Thoracic aorta (tissue), 2 donors: ENCODE measurements around the gene OTUB2. TPM values are rescaled to one million over a fixed set of nuclear protein-coding genes. Genes with fewer than 3 reads are reported as not detected.
A peak's percentile ranks its signal among the peaks of the same experiment; 100 is the strongest.

ENCODE experiments used
- ATAC-seq: fragments of 150-250 bp; one replicate; pipeline ENCODE4 v1.8.0; 2017; ENCODE audit warnings: low read depth; ENCODE audit not compliant: insufficient number of reproducible peaks, low FRiP score
- DNase-seq: peaks from one replicate; pipeline ENCODE4 v3.0.0-alpha.2; 2020; ENCODE audit warnings: low spot score
- H3K27ac ChIP-seq, 2 donors: fragments of 200-600 bp; sonication (generic); 1 replicate in 1 of 2; 2 replicates in 1 of 2; pipeline ENCODE4 v1.5.1; 2016; ENCODE audit warnings: mild to moderate bottlenecking in 2 of 2, moderate library complexity in 2 of 2
- H3K27me3 ChIP-seq: fragments of 200-600 bp; sonication (generic); replicated peaks from 2 replicates; pipeline ENCODE4 v1.6.0; 2016; ENCODE audit warnings: mild to moderate bottlenecking; ENCODE audit not compliant: insufficient read depth
- H3K36me3 ChIP-seq: fragments of 200-600 bp; sonication (generic); one replicate; pipeline ENCODE4 v1.5.1; 2016
- H3K4me1 ChIP-seq, 2 donors: fragments of 200-600 bp; sonication (generic); 1 replicate in 1 of 2; 2 replicates in 1 of 2; pipeline versions ENCODE4 v1.5.1 to v1.6.0; 2016; ENCODE audit warnings: low read depth in 2 of 2, mild to moderate bottlenecking in 1 of 2; ENCODE audit not compliant: control insufficient read depth in 1 of 2
- H3K4me3 ChIP-seq: fragments of 200-600 bp; sonication (generic); 2 replicates; pipeline ENCODE4 v1.5.1; 2016; ENCODE audit warnings: mild to moderate bottlenecking
- H3K9me3 ChIP-seq: fragments of 200-600 bp; sonication (generic); 2 replicates; pipeline ENCODE4 v1.5.1; 2016
- CTCF ChIP-seq: fragments of 200-600 bp; sonication (generic); IDR thresholded peaks from one replicate; pipeline ENCODE4 v1.5.1; 2019; ENCODE audit warnings: antibody characterized with exemption
- total RNA-seq, 2 donors: library from RNA; depleted of rRNA; stranded (reverse); fragments of >200 nt; gene quantifications; one replicate each; pipeline versions ENCODE4 v1.1.0 to v1.2.3, GENCODE V29; 2016

OTUB2 gene
- total RNA-seq, 2 donors from 2014 or later = 0.14 to 0.71 TPM

GRCh38 chr14:94001016-94001415 lies 25.1 kb upstream of the OTUB2 start:
- no peaks in the 10 kb centered on the region for H3K9me3 ChIP-seq
- no peak overlapping the region for H3K27ac ChIP-seq
- H3K4me1 ChIP-seq = peaks cover 8 to 27% of the 10 kb centered on the region in 2 donors
- no peaks in the 10 kb centered on the region for H3K27me3 ChIP-seq
- no peak for TF ChIP-seq CTCF
- no peaks in the 10 kb centered on the region for H3K36me3 ChIP-seq
- no peak overlapping the region for H3K4me3 ChIP-seq
- DNase-seq (no peak), ATAC-seq (no peak)

- H3K9me3 ChIP-seq = no peaks in the 10 kb centered on the region
- H3K4me3 ChIP-seq = peak overlapping the region; percentile 19
- TF ChIP-seq CTCF = peak; percentile 95
- H3K27me3 ChIP-seq = no peaks in the 10 kb centered on the region
- DNase-seq (no peak), ATAC-seq (peak; percentile 77)
- H3K4me1 ChIP-seq = peaks cover under 1 to 20% of the 10 kb centered on the region in 2 donors
- no peaks in the 10 kb centered on the region for H3K36me3 ChIP-seq
- H3K27ac ChIP-seq = no peak overlapping the region
Observed at GRCh38 chr14:94001501-94002396, 24.4 kb upstream of the OTUB2 start.

GRCh38 chr14:94003397-94003796 lies 22.7 kb upstream of the OTUB2 start:
- Histone ChIP-seq H3K27ac (no peak overlapping the region), H3K4me1 (peaks cover 0 to 8% of the 10 kb centered on the region in 2 donors), H3K27me3 (no peaks in the 10 kb centered on the region), H3K4me3 (no peak overlapping the region), H3K9me3 (no peaks in the 10 kb centered on the region), H3K36me3 (no peaks in the 10 kb centered on the region)
- no peak for TF ChIP-seq CTCF
- DNase-seq (no peak), ATAC-seq (no peak)

- no peak overlapping the region for H3K27ac ChIP-seq
- no peaks in the 10 kb centered on the region for H3K36me3 ChIP-seq
- no peaks in the 10 kb centered on the region for H3K9me3 ChIP-seq
- ATAC-seq (no peak), DNase-seq (no peak)
- H3K27me3 ChIP-seq = no peaks in the 10 kb centered on the region
- no peak overlapping the region for H3K4me3 ChIP-seq
- no peak for TF ChIP-seq CTCF
- peaks cover 0 to 8% of the 10 kb centered on the region in 2 donors for H3K4me1 ChIP-seq
Observed at GRCh38 chr14:94004015-94004414, 22.1 kb upstream of the OTUB2 start.

- TF ChIP-seq CTCF = peak; percentile 20
- Histone ChIP-seq H3K27me3 (no peaks in the 10 kb centered on the region), H3K36me3 (no peaks in the 10 kb centered on the region), H3K27ac (no peak overlapping the region), H3K9me3 (no peaks in the 10 kb centered on the region), H3K4me1 (peaks cover 0 to 8% of the 10 kb centered on the region in 2 donors), H3K4me3 (no peak overlapping the region)
- no peak for ATAC-seq
- no peak for DNase-seq
Observed at GRCh38 chr14:94005324-94006073, 20.6 kb upstream of the OTUB2 start.
